Activated naive CD8-positive, alpha-beta T cell treated with anti-CD3 and anti-CD28 coated beads, Interleukin-2, amount 50 U/mL, for 16 hours (primary cell): Measurements from ENCODE around the gene TNS4.

Experiments used
- DNase-seq: peaks from one replicate; pipeline ENCODE4 v3.0.0-alpha.2; 2020; ENCODE audit warnings: low read depth, low spot score

Gene TNS4

GRCh38 chr17:40517981-40518380 is 16.6 kb upstream of the TNS4 start:
- no peak for DNase-seq

- DNase-seq, result no peak
These were observed 15.9 kb upstream of the TNS4 start for GRCh38 chr17:40517286-40517662.

GRCh38 chr17:40516581-40517285 is 15.3 kb upstream of the TNS4 start:
- no peak for DNase-seq

GRCh38 chr17:40515491-40516041 is 14.1 kb upstream of the TNS4 start:
- DNase-seq, result no peak

DNA sequence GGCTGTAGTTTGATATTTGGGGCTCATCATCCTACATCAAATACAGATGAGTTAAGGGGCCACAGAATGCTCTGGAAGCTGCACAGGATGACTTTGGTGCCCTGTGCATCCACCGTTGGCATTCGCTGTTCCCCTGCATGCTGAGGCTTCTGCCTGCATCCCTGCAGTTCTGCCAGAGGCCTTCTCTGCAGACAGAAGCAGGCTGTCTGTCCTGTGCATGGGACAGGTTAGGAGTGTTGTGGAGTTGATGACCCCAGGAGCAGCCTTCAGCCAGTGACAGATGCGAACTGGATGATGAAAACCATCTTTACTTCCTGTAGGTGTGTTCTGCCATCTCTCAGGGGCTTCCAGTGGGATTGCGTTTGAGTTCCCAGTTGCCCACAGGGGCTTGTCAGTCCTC is 13.6 kb upstream of the TNS4 start:
- no peak for DNase-seq

DNA sequence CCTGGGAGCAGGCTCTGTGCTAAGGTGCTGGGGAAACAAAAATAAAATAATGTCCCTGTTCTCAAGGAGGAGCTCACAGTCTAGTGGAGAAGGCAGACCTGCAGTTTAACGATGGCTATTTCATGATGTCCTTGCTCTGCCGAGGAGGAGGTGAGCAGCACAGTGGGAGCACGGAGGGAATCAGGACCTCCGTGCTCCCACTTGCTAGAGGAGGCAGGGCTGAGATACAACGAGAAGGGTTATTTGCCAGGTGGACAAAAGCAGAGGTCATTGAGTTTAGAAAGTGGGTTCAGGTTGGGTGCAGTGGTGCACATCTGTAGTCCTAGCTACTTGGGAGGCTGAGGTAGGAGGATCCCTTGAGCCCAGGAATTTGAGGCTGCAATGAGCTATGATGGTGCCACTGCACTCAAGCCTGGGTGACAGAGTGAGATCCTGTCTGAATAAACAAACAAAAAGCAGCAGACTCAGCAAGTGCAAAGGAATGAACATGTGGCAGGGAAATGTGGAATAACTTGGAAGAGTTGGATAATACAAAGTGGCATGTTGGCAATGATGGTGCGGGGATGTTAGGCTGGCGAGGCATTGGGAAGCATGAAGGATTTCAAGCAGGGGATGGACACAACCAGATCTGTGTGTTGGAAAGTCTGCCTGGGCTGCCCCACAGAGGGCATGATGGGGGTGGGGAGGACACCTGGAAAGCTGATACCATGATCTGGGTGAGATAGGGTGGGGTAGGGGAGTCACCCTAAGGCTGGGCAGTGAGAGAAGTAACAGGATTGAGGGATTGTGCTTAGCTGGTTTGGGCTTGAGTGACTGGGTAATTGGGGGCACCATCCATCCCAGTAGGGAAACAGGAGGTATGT is 12.8 kb upstream of the TNS4 start:
- DNase-seq, result no peak

GRCh38 chr17:40511667-40512220 is 10.3 kb upstream of the TNS4 start:
- no peak for DNase-seq

DNA sequence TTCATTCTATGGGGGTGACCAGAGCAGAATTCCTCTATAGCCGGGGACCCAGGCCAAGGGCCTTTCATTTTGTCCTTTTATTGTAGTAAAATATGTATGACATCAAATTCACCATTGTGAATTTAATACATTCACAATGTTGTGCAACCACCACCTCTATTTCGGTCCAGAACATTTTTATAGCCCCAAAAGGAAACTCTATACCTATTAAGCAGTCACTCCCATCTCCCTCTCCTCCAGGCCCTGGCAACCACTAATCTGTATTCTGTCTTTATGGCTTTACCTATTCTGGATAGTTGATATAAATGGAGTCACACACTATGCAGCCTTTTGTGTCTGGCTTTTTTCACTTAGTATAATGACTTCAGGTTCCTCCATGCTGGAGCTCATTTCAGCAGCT is 9.7 kb upstream of the TNS4 start:
- DNase-seq, result no peak

- DNase-seq, result no peak
These were observed 8.9 kb upstream of the TNS4 start for GRCh38 chr17:40510328-40510648.

DNA sequence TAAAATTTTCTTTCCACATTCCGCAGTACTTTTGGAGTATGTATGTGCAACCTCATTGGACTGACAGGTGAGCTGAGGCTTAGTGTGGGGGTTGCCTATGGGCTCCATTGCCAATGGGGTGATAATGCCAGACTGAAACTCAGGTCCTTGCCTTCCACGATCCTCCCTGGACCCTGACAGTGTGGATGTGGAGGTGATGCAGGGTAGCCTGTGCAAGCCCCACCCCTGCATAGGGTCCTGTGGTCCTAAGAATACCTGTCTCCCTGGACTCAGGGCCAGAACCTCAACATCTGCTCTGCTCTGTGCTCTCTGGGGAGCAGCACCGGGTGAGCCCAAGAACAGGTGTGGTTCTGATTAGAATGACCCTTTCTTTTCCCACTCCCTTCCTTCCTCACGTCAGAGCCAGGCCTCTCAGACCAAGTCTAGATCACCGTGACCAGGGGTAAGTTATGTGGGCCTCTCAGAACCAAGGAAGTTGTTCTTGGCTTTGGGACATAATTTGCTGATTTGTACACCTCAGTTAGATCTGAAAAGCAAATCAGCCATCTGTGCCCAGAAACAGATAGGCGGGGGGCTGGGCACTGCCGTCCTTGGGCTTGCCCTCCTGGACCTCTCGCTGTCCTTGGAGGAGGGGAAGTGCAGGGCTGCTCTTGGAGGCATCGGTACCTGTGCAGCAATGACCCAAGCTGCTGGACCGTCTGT is 8.4 kb upstream of the TNS4 start:
- no peak for DNase-seq

DNA sequence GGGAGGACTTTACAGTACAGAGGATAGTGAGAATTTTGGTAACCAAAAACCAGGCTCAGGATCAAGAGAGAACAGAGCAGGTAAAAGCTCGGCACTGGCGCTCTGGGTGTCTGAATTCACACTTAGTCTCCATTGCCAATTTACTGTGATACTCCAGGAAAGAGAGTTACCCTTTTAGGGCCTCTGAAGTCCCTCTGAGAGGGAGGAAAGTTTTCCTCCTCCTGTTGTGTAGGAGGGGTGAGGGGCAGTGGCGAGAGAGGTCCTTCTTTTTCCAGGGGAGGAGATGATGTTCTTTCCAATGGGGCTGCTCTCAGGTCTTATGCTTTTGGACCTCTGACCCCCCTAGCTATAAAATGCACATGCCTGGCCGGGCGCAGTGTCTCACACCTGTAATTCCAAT is 5.4 kb upstream of the TNS4 start:
- DNase-seq, result no peak

DNA sequence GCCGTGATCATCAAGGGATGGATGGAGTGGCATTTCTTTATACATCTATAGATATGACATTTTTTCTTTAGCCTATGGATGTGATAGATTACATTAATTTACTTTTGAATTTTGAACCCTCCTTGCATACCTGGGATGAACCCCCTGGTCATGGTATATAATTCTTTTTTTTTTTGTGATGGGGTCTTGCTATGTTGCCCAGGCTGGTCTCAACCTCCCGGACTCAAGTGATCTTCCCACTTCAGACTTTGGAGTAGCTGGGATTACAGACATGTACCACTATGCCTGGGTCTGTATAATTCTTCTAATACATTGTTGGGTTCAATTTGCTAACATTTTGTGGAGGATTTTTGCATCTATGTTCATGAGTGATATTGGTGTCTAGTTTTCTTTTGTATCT is 1.7 kb upstream of the TNS4 start:
- no peak for DNase-seq

- DNase-seq, result no peak
These were observed 1.3 kb upstream of the TNS4 start for GRCh38 chr17:40502716-40503115.

DNA sequence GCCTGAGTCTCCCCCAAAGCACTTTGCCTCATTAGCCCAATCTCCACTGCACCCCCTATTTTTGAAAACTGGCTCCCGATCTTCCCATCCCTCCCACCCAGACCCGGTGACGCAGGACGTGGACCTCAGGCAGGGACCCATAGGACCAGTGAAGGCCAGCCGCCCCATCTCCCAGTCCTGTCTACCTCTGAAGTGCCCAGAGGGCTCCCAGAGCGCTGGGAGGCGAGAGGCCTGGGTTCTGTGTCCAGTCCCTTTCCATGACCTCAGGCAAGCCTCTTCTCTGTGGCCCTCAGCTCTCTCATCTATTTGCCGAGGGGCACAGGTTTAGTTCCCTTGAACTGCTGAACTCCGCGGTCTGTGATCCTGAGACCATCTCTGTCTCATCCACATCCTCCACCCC is 714 bp downstream of the TNS4 start:
- DNase-seq, result no peak

DNA sequence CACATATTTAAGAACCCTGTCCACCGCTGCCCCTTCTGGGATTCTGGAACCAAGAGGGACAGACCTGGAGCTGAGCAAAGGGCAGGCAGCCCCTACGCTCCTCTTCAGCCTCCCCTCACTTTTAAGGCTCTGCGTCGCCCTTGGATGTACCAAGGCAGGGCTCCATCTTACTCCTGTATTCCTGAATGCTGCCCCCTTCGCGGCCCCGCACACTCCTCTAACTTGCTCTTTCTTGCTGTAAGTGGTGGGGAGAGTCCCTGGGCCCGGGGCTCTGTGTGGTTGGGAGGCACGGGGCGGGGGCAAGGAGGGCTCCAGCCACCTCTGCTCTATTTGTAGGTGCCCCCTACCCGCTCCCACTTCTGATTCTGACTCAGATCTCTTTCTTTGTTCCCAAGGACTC is 1.2 kb downstream of the TNS4 start:
- DNase-seq, result no peak

GRCh38 chr17:40499551-40500189 is 1.8 kb downstream of the TNS4 start:
- DNase-seq, result no peak

- DNase-seq, result no peak
These were observed 2.9 kb downstream of the TNS4 start for GRCh38 chr17:40498281-40499084.

DNA sequence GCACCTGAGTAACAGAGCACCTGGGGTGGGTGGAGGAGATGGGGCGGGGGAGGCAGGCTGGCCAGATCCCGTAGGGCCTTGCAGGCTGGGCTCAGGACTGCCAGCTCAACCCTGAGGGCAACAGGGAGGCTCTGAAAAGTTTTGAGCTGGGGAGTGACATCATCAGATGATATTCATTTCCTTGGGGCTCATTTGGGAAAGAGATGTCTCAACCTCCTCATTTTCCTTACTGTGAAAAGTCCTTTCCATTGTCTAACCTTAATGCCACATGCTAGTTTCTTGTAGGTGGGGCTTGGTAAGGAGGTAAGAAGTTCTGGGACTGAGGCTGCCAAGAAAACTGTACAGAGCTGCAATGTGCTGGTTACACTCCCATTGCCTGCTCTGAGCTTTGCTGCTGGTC is 3.7 kb downstream of the TNS4 start:
- no peak for DNase-seq

GRCh38 chr17:40496634-40497420 is 4.6 kb downstream of the TNS4 start:
- DNase-seq, result no peak

DNA sequence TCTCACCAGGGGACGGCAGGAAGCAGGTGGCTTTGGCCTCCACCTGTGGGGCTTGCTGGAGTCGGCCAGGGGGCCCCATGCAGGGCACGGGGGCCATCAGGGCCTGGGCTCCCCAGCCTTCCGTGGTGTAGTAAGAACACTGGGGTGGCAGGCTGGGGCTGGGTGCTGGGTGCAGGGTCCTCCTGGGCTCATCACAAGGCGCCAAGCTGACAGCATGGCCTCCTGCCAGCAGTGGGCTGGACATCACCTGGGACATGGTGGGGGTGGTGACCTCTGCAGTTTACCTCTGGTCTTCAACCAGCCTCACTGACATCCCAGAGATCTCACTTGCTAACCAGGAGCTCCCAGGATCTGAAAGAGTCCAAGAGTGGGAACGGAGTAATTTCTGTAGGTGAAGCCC is 5.3 kb downstream of the TNS4 start:
- DNase-seq, result no peak
